CD14-positive monocyte (primary cell): Measurements from ENCODE around the gene RNF141. TPM values are rescaled to one million over a fixed set of nuclear protein-coding genes. Genes with fewer than 3 reads are reported as not detected.

Experiments
- DNase-seq, 3 donors: peaks; one replicate each; pipeline ENCODE4 v3.0.0-alpha.2; 2011 to 2022
- H2AFZ ChIP-seq: 2 replicates; pipeline ENCODE4 v1.6.0; 2012; ENCODE audit warnings: mild to moderate bottlenecking, low read depth, low read length, inconsistent platforms; ENCODE audit not compliant: insufficient read depth, poor library complexity, severe bottlenecking
- H3K27ac ChIP-seq, 2 donors: 1 replicate in 1 of 2; 2 replicates in 1 of 2; pipeline ENCODE4 v1.5.1; 2012 to 2013; ENCODE audit warnings: low read length in 2 of 2, control low read depth in 1 of 2, inconsistent platforms in 1 of 2, low read depth in 1 of 2, mild to moderate bottlenecking in 1 of 2
- H3K27me3 ChIP-seq, 2 donors: one replicate each; pipeline versions ENCODE4 v1.6.0 to v1.6.1; 2011 to 2013; ENCODE audit warnings: low read length in 2 of 2; ENCODE audit not compliant: control insufficient read depth in 2 of 2, insufficient read depth in 2 of 2
- H3K36me3 ChIP-seq, 2 donors: replicated peaks in 1 of 2; 1 replicate in 1 of 2; 2 replicates in 1 of 2; pipeline versions ENCODE4 v1.5.1 to v1.6.1; 2012 to 2013; ENCODE audit warnings: low read length in 2 of 2, control low read depth in 1 of 2, inconsistent platforms in 1 of 2, mild to moderate bottlenecking in 1 of 2; ENCODE audit not compliant: insufficient read depth in 2 of 2, control insufficient read depth in 1 of 2
- H3K4me1 ChIP-seq, 2 donors: 1 replicate in 1 of 2; 2 replicates in 1 of 2; pipeline versions ENCODE4 v1.5.1 to v1.6.1; 2012 to 2013; ENCODE audit warnings: low read length in 2 of 2, control low read depth in 1 of 2, inconsistent platforms in 1 of 2, mild to moderate bottlenecking in 1 of 2, moderate library complexity in 1 of 2; ENCODE audit not compliant: insufficient read depth in 2 of 2, control insufficient read depth in 1 of 2
- H3K4me2 ChIP-seq: replicated peaks from 2 replicates; pipeline ENCODE3; 2012; ENCODE audit warnings: low read length, moderate library complexity, mild to moderate bottlenecking; ENCODE audit not compliant: poor library complexity, severe bottlenecking; ENCODE audit errors: extremely low read depth
- H3K4me3 ChIP-seq, 3 experiments: fragments of 200-600 bp in 1 of 3; sonication (generic) in 1 of 3; replicated peaks in 1 of 3; 1 replicate in 2 of 3; 2 replicates in 1 of 3; pipeline ENCODE4 v1.5.1; 2011 to 2013; ENCODE audit warnings: low read length in 3 of 3, mild to moderate bottlenecking in 3 of 3, control low read depth in 2 of 3, low read depth in 2 of 3, inconsistent platforms in 1 of 3, moderate library complexity in 1 of 3
- H3K79me2 ChIP-seq: 2 replicates; pipeline ENCODE4 v1.6.0; 2012; ENCODE audit warnings: mild to moderate bottlenecking, control low read depth, inconsistent platforms, low read length, moderate library complexity; ENCODE audit not compliant: insufficient read depth
- H3K9ac ChIP-seq: 2 replicates; pipeline ENCODE4 v1.6.0; 2017; ENCODE audit warnings: low read length, mild to moderate bottlenecking; ENCODE audit not compliant: insufficient read depth, poor library complexity, severe bottlenecking
- H3K9me3 ChIP-seq, 2 donors: replicated peaks in 1 of 2; 1 replicate in 1 of 2; 2 replicates in 1 of 2; pipeline versions ENCODE4 v1.5.1 to v1.6.1; 2012 to 2013; ENCODE audit warnings: low read length in 2 of 2, control low read depth in 1 of 2; ENCODE audit not compliant: control insufficient read depth in 1 of 2, insufficient read depth in 1 of 2
- H4K20me1 ChIP-seq: 2 replicates; pipeline ENCODE4 v1.6.0; 2012; ENCODE audit warnings: mild to moderate bottlenecking, low read length, control low read depth, moderate library complexity; ENCODE audit not compliant: insufficient read depth
- H3K27ac Mint-ChIP-seq, 7 donors: one replicate each; pipeline ENCODE4 v1.8.0; 2020; ENCODE audit warnings: mild to moderate bottlenecking in 7 of 7, mixed read lengths in 7 of 7, moderate library complexity in 6 of 7, inconsistent platforms in 2 of 7
- H3K27me3 Mint-ChIP-seq, 3 donors: one replicate each; pipeline ENCODE4 v1.8.0; 2021 to 2022; ENCODE audit warnings: low read depth in 3 of 3, mild to moderate bottlenecking in 3 of 3, mixed read lengths in 3 of 3, moderate library complexity in 3 of 3, inconsistent platforms in 1 of 3
- H3K36me3 Mint-ChIP-seq, 2 donors: one replicate each; pipeline ENCODE4 v1.8.0; 2020; ENCODE audit warnings: mixed read lengths in 2 of 2, inconsistent platforms in 1 of 2, mild to moderate bottlenecking in 1 of 2
- H3K4me1 Mint-ChIP-seq: one replicate; pipeline ENCODE4 v1.8.0; 2020; ENCODE audit warnings: mild to moderate bottlenecking, mixed read lengths
- H3K4me3 Mint-ChIP-seq, 2 donors: one replicate each; pipeline ENCODE4 v1.8.0; 2020; ENCODE audit warnings: mild to moderate bottlenecking in 2 of 2, mixed read lengths in 2 of 2, moderate library complexity in 1 of 2
- H3K9me3 Mint-ChIP-seq, 7 donors: one replicate each; pipeline ENCODE4 v1.8.0; 2020 to 2022; ENCODE audit warnings: mixed read lengths in 7 of 7, mild to moderate bottlenecking in 6 of 7, moderate library complexity in 6 of 7, inconsistent platforms in 2 of 7
- CTCF ChIP-seq: fragments of 200-600 bp; IDR thresholded peaks from one replicate; pipeline ENCODE4 v1.8.0; 2022; ENCODE audit warnings: antibody characterized with exemption, mild to moderate bottlenecking
- WGBS: methylation state at CpG from one replicate; pipeline ENCODE4 v1.1.5; 2013; ENCODE audit warnings: missing lambda C conversion rate; ENCODE audit not compliant: insufficient coverage; 5-methylcytosine and 5-hydroxymethylcytosine counted together
- intact Hi-C, 2 donors: fragments of 100-400 bp; cut with micrococcal nuclease; formaldehyde crosslinking; loops; one replicate each; pipeline versions ENCODE4 v1.15.0 to v1.15.1; 2023
- polyA plus RNA-seq, 3 donors: library from polyadenylated mRNA; depleted of rRNA in 1 of 3; unstranded in 2 of 3; stranded (reverse) in 1 of 3; fragments of 300-500 nt in 2 of 3; fragments of >200 nt in 1 of 3; fragmentation: Illumina TruSeq in 2 of 3; gene quantifications; 1 replicate in 2 of 3; 2 replicates in 1 of 3; pipeline ENCODE4 v1.2.3, GENCODE V29; 2012 to 2021

Gene RNF141
- polyA plus RNA-seq, 3 donors, result 19.7 to 114 (median 98.3) TPM

- Histone ChIP-seq H3K4me1 (peaks cover 18 to 27% of the 10 kb centered on the region in 2 donors), H4K20me1 (no peaks in the 10 kb centered on the region), H3K4me3 (no peak overlapping the region), H3K27me3 (no peaks in the 10 kb centered on the region), H3K9ac (no peak overlapping the region), H2AFZ (no peak overlapping the region), H3K79me2 (no peaks in the 10 kb centered on the region), H3K4me2 (no peak overlapping the region), H3K9me3 (no peaks in the 10 kb centered on the region), H3K36me3 (no peaks in the 10 kb centered on the region), H3K27ac (no peak overlapping the region)
- no peak for DNase-seq
- Mint-ChIP-seq H3K27me3 (peaks cover 0 to 5% (median 2%) of the 10 kb centered on the region in 3 donors), H3K36me3 (no peaks in the 10 kb centered on the region), H3K9me3 (peaks cover 0 to 3% (median 2%) of the 10 kb centered on the region in 7 donors), H3K4me1 (peaks cover 27% of the 10 kb centered on the region), H3K4me3 (no peak overlapping the region), H3K27ac (peak overlapping the region in 4 of 7 donors; percentile 7 to 48 (median 29))
- TF ChIP-seq CTCF, result no peak
- WGBS, result 83% methylated on average over 2 of the region's 6 CpGs
- intact Hi-C loops, result no loop called here
Observed at GRCh38 chr11:10566257-10566957, 25.4 kb upstream of the RNF141 start.

GRCh38 chr11:10565493-10565892 is 24.5 kb upstream of the RNF141 start:
- Histone ChIP-seq H2AFZ (no peak overlapping the region), H3K4me3 (no peak overlapping the region), H4K20me1 (no peaks in the 10 kb centered on the region), H3K79me2 (no peaks in the 10 kb centered on the region), H3K27me3 (no peaks in the 10 kb centered on the region), H3K9me3 (no peaks in the 10 kb centered on the region), H3K36me3 (no peaks in the 10 kb centered on the region), H3K27ac (no peak overlapping the region), H3K4me1 (peaks cover 18 to 27% of the 10 kb centered on the region in 2 donors), H3K9ac (no peak overlapping the region), H3K4me2 (no peak overlapping the region)
- Mint-ChIP-seq H3K9me3 (peaks cover 0 to 3% (median 2%) of the 10 kb centered on the region in 7 donors), H3K4me3 (no peak overlapping the region), H3K36me3 (no peaks in the 10 kb centered on the region), H3K4me1 (peaks cover 33% of the 10 kb centered on the region), H3K27ac (no peak overlapping the region), H3K27me3 (peaks cover 0 to 4% (median 2%) of the 10 kb centered on the region in 3 donors)
- 67% methylated on average over 1 of the region's 4 CpGs for WGBS
- intact Hi-C loops, result no loop called here
- TF ChIP-seq CTCF, result no peak
- DNase-seq, result no peak
